ENCODE measurements around the gene CCSER1. TPM values are rescaled to one million over a fixed set of nuclear protein-coding genes. Genes with fewer than 3 reads are reported as not detected.
"Not testable (repeated sequence)": the region's sequence is repeated elsewhere in the genome, so short reads cannot be mapped to it uniquely, and the experiment has no call there.

Gene CCSER1
- total RNA-seq, 1 experiment from 2014 or later = not detected

GRCh38 chr4:91519155-91519554 is 1392.0 kb downstream of the CCSER1 start:
- no peak for DNase-seq (ENCODE audit: low spot score)

- no peak for DNase-seq (ENCODE audit: low spot score)
Measured at GRCh38 chr4:91525621-91526020, 1398.4 kb downstream of the CCSER1 start.

- no peak for DNase-seq (ENCODE audit: low spot score)
Measured at GRCh38 chr4:91527056-91527455, 1399.9 kb downstream of the CCSER1 start.

GRCh38 chr4:91567594-91567993 is 1440.4 kb downstream of the CCSER1 start:
- DNase-seq (ENCODE audit: low spot score) = no peak

GRCh38 chr4:91577864-91578263 is 1450.7 kb downstream of the CCSER1 start:
- DNase-seq (ENCODE audit: low spot score) = no peak

- no peak for DNase-seq (ENCODE audit: low spot score)
Measured at GRCh38 chr4:91590260-91590659, 1463.1 kb downstream of the CCSER1 start.

GRCh38 chr4:91592125-91592524 is 1464.9 kb downstream of the CCSER1 start:
- DNase-seq (ENCODE audit: low spot score) = no peak

- no peak for DNase-seq (ENCODE audit: low spot score)
Measured at GRCh38 chr4:91596718-91597117, 1469.5 kb downstream of the CCSER1 start.

GRCh38 chr4:91598696-91599095 is 1471.5 kb downstream of the CCSER1 start:
- DNase-seq (ENCODE audit: low spot score) = no peak

GRCh38 chr4:91600301-91600700 is 1473.1 kb downstream of the CCSER1 start:
- no peak for DNase-seq (ENCODE audit: low spot score)

- DNase-seq (ENCODE audit: low spot score) = no peak
Measured at GRCh38 chr4:91601401-91601800, 1474.2 kb downstream of the CCSER1 start.

GRCh38 chr4:91611782-91612181 is 1484.6 kb downstream of the CCSER1 start:
- DNase-seq (ENCODE audit: low spot score) = no peak

GRCh38 chr4:91620952-91621351 is 1493.8 kb downstream of the CCSER1 start:
- DNase-seq (ENCODE audit: low spot score) = no peak

- no peak for DNase-seq (ENCODE audit: low spot score)
Measured at GRCh38 chr4:91621446-91621845, 1494.3 kb downstream of the CCSER1 start.

GRCh38 chr4:91622925-91623602 is 1495.9 kb downstream of the CCSER1 start:
- DNase-seq (ENCODE audit: low spot score) = no peak

GRCh38 chr4:91623603-91623967 is 1496.4 kb downstream of the CCSER1 start:
- not testable (repeated sequence) for DNase-seq (ENCODE audit: low spot score)

GRCh38 chr4:91630054-91630453 is 1502.9 kb downstream of the CCSER1 start:
- no peak for DNase-seq (ENCODE audit: low spot score)

GRCh38 chr4:91630764-91631163 is 1503.6 kb downstream of the CCSER1 start:
- DNase-seq (ENCODE audit: low spot score) = no peak

- DNase-seq (ENCODE audit: low spot score) = no peak
Measured at GRCh38 chr4:91631335-91631734, 1504.1 kb downstream of the CCSER1 start.

- DNase-seq (ENCODE audit: low spot score) = no peak
Measured at GRCh38 chr4:91636083-91636482, 1508.9 kb downstream of the CCSER1 start.
